Fibroblast of pulmonary artery (primary cell): Measurements from ENCODE around the gene ZBTB14.
A peak's percentile ranks its signal among the peaks of the same experiment; 100 is the strongest.

Experiments
- DNase-seq: peaks from one replicate; pipeline ENCODE4 v3.0.0-alpha.2; 2010; ENCODE audit warnings: low read depth
- H3K4me3 ChIP-seq: replicated peaks from 2 replicates; pipeline ENCODE4 v1.5.1; 2011; ENCODE audit warnings: low read depth, mild to moderate bottlenecking, control low read depth, low read length, moderate library complexity
- CTCF ChIP-seq: IDR thresholded peaks from 2 replicates; pipeline ENCODE4 v1.5.1; 2011; ENCODE audit warnings: mild to moderate bottlenecking, control low read depth, low read length, inconsistent platforms; ENCODE audit errors: missing control alignments

The ZBTB14 gene

DNA sequence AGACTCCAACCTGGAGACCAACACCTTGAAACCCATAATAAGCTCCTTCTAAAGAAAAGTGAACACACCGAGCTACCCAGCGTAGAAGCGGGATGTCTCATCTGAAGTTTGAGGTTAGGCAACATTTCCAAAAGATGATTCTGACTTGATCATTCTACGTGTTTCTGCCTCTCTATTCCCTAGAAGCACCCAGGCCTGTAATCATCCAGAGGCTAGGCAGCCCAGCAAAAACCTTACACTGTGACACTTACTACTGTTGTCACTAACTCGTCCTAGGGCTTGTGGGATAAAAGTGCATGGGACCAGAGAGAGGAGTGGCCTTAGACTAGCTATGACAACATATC lies 1.4 kb downstream of the ZBTB14 start:
- no peak for DNase-seq
- peak overlapping the region; percentile 78 for H3K4me3 ChIP-seq
- TF ChIP-seq CTCF, result no peak

- DNase-seq, result no peak
- TF ChIP-seq CTCF, result no peak
- H3K4me3 ChIP-seq, result no peak overlapping the region
These were observed 7.0 kb downstream of the ZBTB14 start for GRCh38 chr18:5288517-5288935.

- DNase-seq, result no peak
- H3K4me3 ChIP-seq, result no peak overlapping the region
These were observed 7.7 kb downstream of the ZBTB14 start for GRCh38 chr18:5287854-5288253.

GRCh38 chr18:5286525-5286924 lies 9.0 kb downstream of the ZBTB14 start:
- no peak for DNase-seq
- no peak overlapping the region for H3K4me3 ChIP-seq
- TF ChIP-seq CTCF, result no peak

More at GRCh38 chr18:5287854-5288253, 7.7 kb downstream of the ZBTB14 start:
- TF ChIP-seq CTCF, result no peak

- no peak overlapping the region for H3K4me3 ChIP-seq
- no peak for TF ChIP-seq CTCF
- DNase-seq, result no peak
These were observed 10.2 kb downstream of the ZBTB14 start for GRCh38 chr18:5285326-5285725.

GRCh38 chr18:5284808-5285207 lies 10.7 kb downstream of the ZBTB14 start:
- no peak overlapping the region for H3K4me3 ChIP-seq
- no peak for TF ChIP-seq CTCF
- peak; percentile 33 for DNase-seq

DNA sequence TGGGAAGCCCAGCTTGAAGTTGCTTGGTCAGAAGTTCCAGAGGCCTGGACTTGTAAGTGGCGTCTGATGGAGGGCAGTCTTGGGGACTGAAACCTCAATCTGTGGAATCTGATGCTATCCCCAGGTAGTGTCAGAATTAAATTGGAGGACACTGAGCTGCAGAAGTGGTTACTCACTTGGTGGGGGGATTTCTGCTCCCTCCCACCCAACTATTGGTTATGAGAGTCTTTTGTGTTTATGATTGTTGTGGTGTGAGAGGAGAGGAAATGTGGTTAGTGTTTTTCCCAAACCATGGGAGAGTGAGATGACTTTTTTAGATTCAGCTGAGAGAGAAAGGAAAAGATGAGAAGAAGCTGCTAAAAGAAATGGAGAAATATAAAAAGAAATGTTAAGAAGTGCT lies 12.8 kb downstream of the ZBTB14 start:
- DNase-seq, result no peak
- no peak for TF ChIP-seq CTCF
- no peak overlapping the region for H3K4me3 ChIP-seq
